Astrocyte (in vitro differentiated cells and primary cell): Measurements from ENCODE around the gene B3GALT6.

Experiments used
- EZH2 ChIP-seq: IDR thresholded peaks from 2 replicates; pipeline ENCODE4 v1.6.1; 2012; ENCODE audit warnings: mild to moderate bottlenecking, low read length, inconsistent platforms; ENCODE audit not compliant: insufficient read depth
- TF ChIP-seq, protein P1 (sequence below): IDR thresholded peaks from 2 replicates; pipeline ENCODE4 v1.5.1; 2011; ENCODE audit warnings: low read depth, mild to moderate bottlenecking, inconsistent platforms, low read length, moderate library complexity; ENCODE audit not compliant: insufficient read depth

DNA sequence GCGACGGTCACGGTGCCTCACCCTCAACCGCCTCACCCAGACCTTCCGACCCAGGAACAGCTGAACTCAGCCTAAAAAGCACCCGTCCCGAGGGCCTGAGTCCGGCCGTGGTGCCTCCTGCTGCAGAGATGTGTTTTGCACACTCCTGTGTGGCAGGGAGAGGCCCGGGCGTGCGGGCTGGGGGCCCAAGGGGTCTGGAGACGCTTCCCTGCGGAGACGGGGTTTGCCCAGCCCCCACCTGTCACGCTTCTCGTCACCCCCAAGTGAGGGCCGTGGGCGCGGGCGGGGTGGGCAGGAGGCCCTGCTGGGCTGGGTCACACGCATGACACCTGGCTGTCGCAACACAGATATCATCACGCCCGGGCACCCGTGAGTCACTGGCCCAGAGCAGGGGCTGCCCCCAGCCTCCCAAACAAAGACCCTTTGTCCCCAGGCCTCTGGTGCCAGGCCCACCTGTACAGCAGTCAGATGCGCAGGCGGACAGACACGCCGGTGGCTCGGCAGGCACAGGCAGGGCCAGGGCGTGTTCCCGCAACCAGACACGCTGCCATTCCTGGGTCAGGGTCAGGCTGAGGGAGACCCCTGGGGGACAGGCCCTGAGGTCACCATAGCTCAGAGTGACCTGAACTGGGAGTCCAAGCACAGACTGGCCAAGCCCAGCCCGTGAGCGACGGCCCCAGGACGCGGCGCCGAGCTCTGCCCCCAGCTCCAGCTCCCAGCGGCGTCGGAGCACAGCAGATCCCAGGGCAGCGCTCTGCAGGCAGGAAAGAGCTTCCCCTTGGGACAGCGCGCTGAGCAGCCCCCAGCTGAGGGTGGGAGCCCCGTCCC, 6.1 kb downstream of the B3GALT6 start:
- TF ChIP-seq, protein P1, sequence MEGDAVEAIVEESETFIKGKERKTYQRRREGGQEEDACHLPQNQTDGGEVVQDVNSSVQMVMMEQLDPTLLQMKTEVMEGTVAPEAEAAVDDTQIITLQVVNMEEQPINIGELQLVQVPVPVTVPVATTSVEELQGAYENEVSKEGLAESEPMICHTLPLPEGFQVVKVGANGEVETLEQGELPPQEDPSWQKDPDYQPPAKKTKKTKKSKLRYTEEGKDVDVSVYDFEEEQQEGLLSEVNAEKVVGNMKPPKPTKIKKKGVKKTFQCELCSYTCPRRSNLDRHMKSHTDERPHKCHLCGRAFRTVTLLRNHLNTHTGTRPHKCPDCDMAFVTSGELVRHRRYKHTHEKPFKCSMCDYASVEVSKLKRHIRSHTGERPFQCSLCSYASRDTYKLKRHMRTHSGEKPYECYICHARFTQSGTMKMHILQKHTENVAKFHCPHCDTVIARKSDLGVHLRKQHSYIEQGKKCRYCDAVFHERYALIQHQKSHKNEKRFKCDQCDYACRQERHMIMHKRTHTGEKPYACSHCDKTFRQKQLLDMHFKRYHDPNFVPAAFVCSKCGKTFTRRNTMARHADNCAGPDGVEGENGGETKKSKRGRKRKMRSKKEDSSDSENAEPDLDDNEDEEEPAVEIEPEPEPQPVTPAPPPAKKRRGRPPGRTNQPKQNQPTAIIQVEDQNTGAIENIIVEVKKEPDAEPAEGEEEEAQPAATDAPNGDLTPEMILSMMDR = no peak
- TF ChIP-seq EZH2 = no peak
